ENCODE measurements around the gene AMH. TPM values are rescaled to one million over a fixed set of nuclear protein-coding genes. Genes with fewer than 3 reads are reported as not detected.

The AMH gene
- total RNA-seq, 4 donors from 2014 or later, result 0.59 to 5.4 (median 2.1) TPM; not detected in 1

DNA sequence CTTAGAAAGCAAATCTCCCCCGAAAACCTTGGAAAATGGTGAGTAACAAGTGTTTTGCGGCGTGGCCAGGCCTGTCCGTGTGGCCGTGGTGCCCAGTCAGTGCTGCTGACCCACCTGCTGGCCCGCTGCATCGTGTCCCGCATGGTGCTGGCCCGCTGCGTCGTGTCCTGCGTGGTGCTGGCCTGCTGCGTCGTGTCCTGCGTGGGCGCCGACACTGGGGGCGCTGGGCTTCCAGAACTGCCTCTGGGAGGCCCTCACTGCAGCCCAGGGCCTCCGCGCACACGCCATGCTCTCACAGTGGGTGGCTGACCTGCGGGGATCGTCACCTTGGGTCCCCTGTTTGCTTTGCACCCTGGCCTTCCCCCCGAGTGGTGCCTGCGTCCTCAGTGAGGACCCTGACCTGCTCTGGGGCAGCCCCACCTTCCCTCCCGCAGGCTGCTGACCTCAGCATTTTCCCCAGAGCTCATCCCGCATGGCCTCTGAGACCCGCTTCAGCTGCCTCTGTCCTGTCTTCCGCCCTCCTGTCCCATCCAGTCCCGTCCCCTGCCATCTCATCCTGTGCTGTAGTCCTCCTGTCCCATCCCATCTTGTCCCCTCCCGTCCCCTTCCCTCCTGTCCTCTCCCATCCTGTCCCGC is 23.6 kb upstream of the AMH start:
- H3K27ac ChIP-seq, result no peak overlapping the region
- no peaks in the 10 kb centered on the region for H3K27me3 ChIP-seq
- H3K36me3 ChIP-seq, result peaks cover 2 to 89% (median 13%) of the 10 kb centered on the region in 3 donors
- no peak overlapping the region for H3K4me3 ChIP-seq
- TF ChIP-seq, protein P1, sequence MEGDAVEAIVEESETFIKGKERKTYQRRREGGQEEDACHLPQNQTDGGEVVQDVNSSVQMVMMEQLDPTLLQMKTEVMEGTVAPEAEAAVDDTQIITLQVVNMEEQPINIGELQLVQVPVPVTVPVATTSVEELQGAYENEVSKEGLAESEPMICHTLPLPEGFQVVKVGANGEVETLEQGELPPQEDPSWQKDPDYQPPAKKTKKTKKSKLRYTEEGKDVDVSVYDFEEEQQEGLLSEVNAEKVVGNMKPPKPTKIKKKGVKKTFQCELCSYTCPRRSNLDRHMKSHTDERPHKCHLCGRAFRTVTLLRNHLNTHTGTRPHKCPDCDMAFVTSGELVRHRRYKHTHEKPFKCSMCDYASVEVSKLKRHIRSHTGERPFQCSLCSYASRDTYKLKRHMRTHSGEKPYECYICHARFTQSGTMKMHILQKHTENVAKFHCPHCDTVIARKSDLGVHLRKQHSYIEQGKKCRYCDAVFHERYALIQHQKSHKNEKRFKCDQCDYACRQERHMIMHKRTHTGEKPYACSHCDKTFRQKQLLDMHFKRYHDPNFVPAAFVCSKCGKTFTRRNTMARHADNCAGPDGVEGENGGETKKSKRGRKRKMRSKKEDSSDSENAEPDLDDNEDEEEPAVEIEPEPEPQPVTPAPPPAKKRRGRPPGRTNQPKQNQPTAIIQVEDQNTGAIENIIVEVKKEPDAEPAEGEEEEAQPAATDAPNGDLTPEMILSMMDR (IDR thresholded peaks at IDR 0.05), result no peak
- TF ChIP-seq EP300 (IDR thresholded peaks at IDR 0.05), result no peak
- H3K4me1 ChIP-seq, result peaks cover 0 to 18% (median 15%) of the 10 kb centered on the region in 4 donors
- DNase-seq (ENCODE audit: low spot score in 2 of 2), result no peak
- no peaks in the 10 kb centered on the region for H3K9me3 ChIP-seq
- 93 to 94% methylated on average over 20 to 31 of the region's 32 CpGs for WGBS, 2 donors

DNA sequence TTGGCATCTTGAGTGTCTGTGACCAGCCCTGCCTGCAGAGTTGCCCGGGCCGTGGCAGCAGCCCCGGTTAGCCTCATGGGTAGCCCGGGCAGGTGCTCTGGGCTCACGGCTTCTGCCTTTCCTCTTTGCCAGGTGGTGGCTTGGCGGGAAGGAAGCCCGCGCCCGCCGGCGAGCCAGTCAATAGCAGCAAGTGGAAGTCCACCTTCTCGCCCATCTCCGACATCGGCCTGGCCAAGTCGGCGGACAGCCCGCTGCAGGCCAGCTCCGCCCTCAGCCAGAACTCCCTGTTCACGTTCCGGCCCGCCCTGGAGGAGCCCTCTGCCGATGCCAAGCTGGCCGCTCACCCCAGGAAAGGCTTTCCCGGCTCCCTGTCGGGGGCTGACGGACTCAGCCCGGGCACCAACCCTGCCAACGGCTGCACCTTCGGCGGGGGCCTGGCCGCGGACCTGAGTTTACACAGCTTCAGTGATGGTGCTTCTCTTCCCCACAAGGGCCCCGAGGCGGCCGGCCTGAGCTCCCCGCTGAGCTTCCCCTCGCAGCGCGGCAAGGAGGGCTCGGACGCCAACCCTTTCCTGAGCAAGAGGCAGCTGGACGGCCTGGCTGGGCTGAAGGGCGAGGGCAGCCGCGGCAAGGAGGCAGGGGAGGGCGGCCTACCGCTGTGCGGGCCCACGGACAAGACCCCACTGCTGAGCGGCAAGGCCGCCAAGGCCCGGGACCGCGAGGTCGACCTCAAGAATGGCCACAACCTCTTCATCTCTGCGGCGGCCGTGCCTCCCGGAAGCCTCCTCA is 22.9 kb upstream of the AMH start:
- DNase-seq (ENCODE audit: low spot score in 2 of 2), result no peak
- Histone ChIP-seq H3K27me3 (no peaks in the 10 kb centered on the region), H3K36me3 (peaks cover 2 to 95% (median 13%) of the 10 kb centered on the region in 3 donors), H3K4me1 (peaks cover 0 to 15% (median 8%) of the 10 kb centered on the region in 4 donors), H3K27ac (no peak overlapping the region), H3K9me3 (no peaks in the 10 kb centered on the region), H3K4me3 (no peak overlapping the region)
- WGBS, 2 donors, result 93 to 95% methylated on average over 49 to 51 of the region's 59 CpGs
- TF ChIP-seq POLR2A (IDR thresholded peaks at IDR 0.05) (no peak), EP300 (IDR thresholded peaks at IDR 0.05) (no peak)
- TF ChIP-seq, protein P1 (IDR thresholded peaks at IDR 0.05), result no peak

DNA sequence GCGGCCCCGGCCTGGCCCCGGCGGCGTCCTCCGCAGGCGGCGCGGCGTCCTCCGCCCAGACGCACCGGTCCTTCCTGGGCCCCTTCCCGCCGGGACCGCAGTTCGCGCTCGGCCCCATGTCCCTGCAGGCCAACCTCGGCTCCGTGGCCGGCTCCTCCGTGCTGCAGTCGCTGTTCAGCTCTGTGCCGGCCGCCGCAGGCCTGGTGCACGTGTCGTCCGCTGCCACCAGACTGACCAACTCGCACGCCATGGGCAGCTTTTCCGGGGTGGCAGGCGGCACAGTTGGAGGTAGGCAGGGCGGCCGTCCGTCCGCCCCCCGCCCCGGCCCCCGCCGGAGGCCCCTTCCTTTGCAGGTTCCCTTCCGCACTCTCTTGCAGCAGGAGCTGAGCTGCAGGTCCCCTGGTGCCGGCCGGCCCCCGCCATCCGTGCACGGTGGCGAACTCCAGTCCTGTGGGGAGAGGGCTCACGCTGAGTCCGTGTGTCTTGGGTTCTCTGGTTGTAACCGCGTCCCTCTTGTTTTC is 22.2 kb upstream of the AMH start:
- H3K27me3 ChIP-seq, result no peaks in the 10 kb centered on the region
- peaks cover 0 to 15% (median 1%) of the 10 kb centered on the region in 4 donors for H3K4me1 ChIP-seq
- no peak for TF ChIP-seq POLR2A (IDR thresholded peaks at IDR 0.05)
- TF ChIP-seq, protein P1 (IDR thresholded peaks at IDR 0.05), result no peak
- no peak for TF ChIP-seq EP300 (IDR thresholded peaks at IDR 0.05)
- no peak overlapping the region for H3K27ac ChIP-seq
- WGBS, 2 donors, result 94 to 96% methylated on average over 39 to 53 of the region's 53 CpGs
- DNase-seq (ENCODE audit: low spot score in 2 of 2), result no peak
- no peak overlapping the region for H3K4me3 ChIP-seq
- peaks cover 2 to 100% (median 13%) of the 10 kb centered on the region in 3 donors for H3K36me3 ChIP-seq
- H3K9me3 ChIP-seq, result no peaks in the 10 kb centered on the region

DNA sequence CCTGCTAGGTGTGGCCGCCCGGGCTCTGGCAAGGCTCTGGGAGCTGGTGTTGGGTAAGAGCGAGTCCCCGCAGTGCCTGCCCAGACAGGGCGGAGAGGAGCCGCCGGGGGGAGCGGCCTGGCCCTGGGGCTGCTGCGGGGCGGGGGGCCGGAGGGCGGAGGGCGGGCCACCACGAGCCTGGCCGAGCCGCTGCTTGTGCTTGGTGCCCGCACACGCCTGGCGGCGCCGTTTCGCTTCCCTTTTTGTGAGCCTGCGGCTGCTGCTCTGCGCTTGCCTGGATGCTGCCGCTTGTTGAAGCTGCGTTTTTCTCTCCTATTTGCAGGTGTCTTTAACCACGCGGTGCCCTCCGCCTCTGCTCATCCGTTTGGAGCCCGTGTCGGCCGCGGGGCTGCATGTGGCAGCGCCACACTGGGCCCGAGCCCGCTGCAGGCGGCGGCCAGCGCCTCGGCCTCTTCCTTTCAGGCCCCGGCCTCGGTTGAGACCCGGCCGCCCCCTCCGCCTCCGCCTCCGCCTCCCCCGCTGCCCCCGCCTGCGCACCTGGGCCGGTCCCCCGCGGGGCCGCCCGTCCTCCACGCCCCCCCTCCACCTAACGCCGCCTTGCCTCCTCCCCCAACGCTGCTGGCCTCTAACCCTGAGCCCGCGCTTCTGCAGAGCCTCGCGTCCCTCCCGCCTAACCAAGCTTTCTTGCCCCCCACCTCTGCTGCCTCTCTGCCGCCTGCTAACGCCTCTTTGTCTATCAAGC is 21.5 kb upstream of the AMH start:
- H3K27me3 ChIP-seq, result no peaks in the 10 kb centered on the region
- WGBS, 2 donors, result 91% methylated on average over 55 to 65 of the region's 67 CpGs
- no peak overlapping the region for H3K4me3 ChIP-seq
- peaks cover 0 to 18% (median 0%) of the 10 kb centered on the region in 4 donors for H3K4me1 ChIP-seq
- TF ChIP-seq, protein P1 (IDR thresholded peaks at IDR 0.05), result no peak
- TF ChIP-seq EP300 (IDR thresholded peaks at IDR 0.05) (no peak), POLR2A (IDR thresholded peaks at IDR 0.05) (no peak)
- no peaks in the 10 kb centered on the region for H3K9me3 ChIP-seq
- peak overlapping the region in 1 of 4 donors; percentile 7 for H3K27ac ChIP-seq
- no peak for DNase-seq (ENCODE audit: low spot score in 2 of 2)
- peaks cover 2 to 98% (median 13%) of the 10 kb centered on the region in 3 donors for H3K36me3 ChIP-seq

Data from tibial nerve (tissue), 4 donors.